K562 (cell line): Measurements from ENCODE around the gene GPR35. TPM values are rescaled to one million over a fixed set of nuclear protein-coding genes. Genes with fewer than 3 reads are reported as not detected.

Experiments used
- ATAC-seq: fragments of 200-7000 bp; cut with Tn5 transposase; 3 replicates; pipeline ENCODE4 v1.9.1; 2020; ENCODE audit warnings: moderate library complexity
- BruUV-seq: library from RNA; stranded (reverse); fragments of 400-500 nt; replicated peaks from 2 replicates; lab custom pipeline; 2021; lab: Mats Ljungman, UMichigan
- CTCF ChIA-PET: fragments of 300-600 bp; formaldehyde crosslinking; extraction: SDS; loops from one replicate; lab custom pipeline; 2021; ENCODE audit warnings: low intra/inter-chr PET ratio; lab: Yijun Ruan, JAX
- POLR2A ChIA-PET: fragments of 300-600, 350-650 bp; sonication (Branson Sonifier 250); formaldehyde crosslinking; extraction: SDS; loops from one replicate; lab custom pipeline; 2021; ENCODE audit warnings: antibody characterized with exemption, inconsistent platforms; lab: Yijun Ruan, JAX
- DNase-seq, 4 experiments: peaks; one replicate each; pipeline versions ENCODE4 v3.0.0 to v3.0.0-alpha.2; 2011 to 2018; ENCODE audit warnings: low spot score in 3 of 4, mixed read lengths in 3 of 4; ENCODE audit errors: extremely low read depth in 1 of 4
- FAIRE-seq: peaks from 2 replicates; lab custom pipeline; 2011; peaks lifted over from hg19 to GRCh38; lab: Jason Lieb, UNC
- H2AFZ ChIP-seq: 2 replicates; pipeline ENCODE4 v1.6.0; 2011; ENCODE audit warnings: low read depth, low read length, control low read depth, inconsistent platforms
- H3K27ac ChIP-seq: fragments of 200-600 bp; 3 replicates; pipeline ENCODE4 v1.8.0; 2011; ENCODE audit warnings: low read depth, mild to moderate bottlenecking, control low read depth, inconsistent platforms, low read length, moderate library complexity, mixed read lengths; ENCODE audit errors: extremely low read depth
- H3K27me3 ChIP-seq, 2 experiments: fragments of 300-600 bp in 1 of 2; 2 replicates in 1 of 2; 3 replicates in 1 of 2; pipeline versions ENCODE4 v1.6.0 to v1.8.0; 2011; ENCODE audit warnings: inconsistent platforms in 2 of 2, low read length in 2 of 2, mild to moderate bottlenecking in 1 of 2, mixed read lengths in 1 of 2, moderate library complexity in 1 of 2; ENCODE audit not compliant: control insufficient read depth in 2 of 2, insufficient read depth in 2 of 2
- H3K36me3 ChIP-seq: fragments of 300-600 bp; 3 replicates; pipeline ENCODE4 v1.8.0; 2011; ENCODE audit warnings: mild to moderate bottlenecking, low read length, inconsistent platforms; ENCODE audit not compliant: control insufficient read depth, insufficient read depth
- H3K4me1 ChIP-seq, 2 experiments: fragments of 200-600 bp in 1 of 2; replicated peaks in 1 of 2; 2 replicates in 1 of 2; 3 replicates in 1 of 2; pipeline versions ENCODE4 v1.5.1 to v1.8.0; 2011; ENCODE audit warnings: inconsistent platforms in 2 of 2, low read length in 2 of 2, mild to moderate bottlenecking in 1 of 2, mixed read lengths in 1 of 2, moderate library complexity in 1 of 2; ENCODE audit not compliant: control insufficient read depth in 2 of 2, insufficient read depth in 2 of 2
- H3K4me2 ChIP-seq: 2 replicates; pipeline ENCODE4 v1.6.1; 2011; ENCODE audit warnings: low read length, control low read depth, inconsistent platforms, mixed read lengths; ENCODE audit not compliant: insufficient read depth
- H3K4me3 ChIP-seq: fragments of 200-600 bp; sonication (generic), shearing (Covaris generic); 2 replicates; pipeline ENCODE4 v1.5.1; 2016; ENCODE audit warnings: control low read depth, inconsistent platforms
- H3K79me2 ChIP-seq: fragments of 200-600 bp; 3 replicates; pipeline ENCODE4 v1.8.0; 2011; ENCODE audit warnings: low read length, inconsistent platforms; ENCODE audit not compliant: control insufficient read depth, insufficient read depth
- H3K9ac ChIP-seq, 2 experiments: 2 replicates each; pipeline versions ENCODE4 v1.6.0 to v1.6.1; 2011; ENCODE audit warnings: low read depth in 2 of 2, low read length in 2 of 2, control low read depth in 1 of 2, inconsistent platforms in 1 of 2, mild to moderate bottlenecking in 1 of 2, mixed read lengths in 1 of 2; ENCODE audit not compliant: insufficient read depth in 1 of 2
- H3K9me1 ChIP-seq: one replicate; pipeline ENCODE4 v1.6.0; 2011; ENCODE audit warnings: inconsistent platforms, mild to moderate bottlenecking, low read length, moderate library complexity; ENCODE audit not compliant: control insufficient read depth, insufficient read depth
- H3K9me3 ChIP-seq: replicated peaks from 2 replicates; pipeline ENCODE4 v1.5.1; 2011; ENCODE audit warnings: low read depth, low read length, inconsistent platforms; ENCODE audit not compliant: control insufficient read depth, insufficient read depth
- H4K20me1 ChIP-seq: replicated peaks from 2 replicates; pipeline ENCODE4 v1.6.1; 2011; ENCODE audit warnings: low read length, inconsistent platforms, mixed read lengths; ENCODE audit not compliant: control insufficient read depth, insufficient read depth
- CC2D1A ChIP-seq: fragments of 450-650 bp; IDR thresholded peaks from 2 replicates; pipeline ENCODE4 v1.6.1; 2017; ENCODE audit warnings: mild to moderate bottlenecking
- CEBPG ChIP-seq, 3 experiments: fragments of 200-800 bp in 1 of 3; sonication (Bioruptor generic) in 1 of 3; sonication (generic) in 1 of 3; formaldehyde crosslinking in 1 of 3; IDR thresholded peaks in 2 of 3; conservative IDR thresholded peaks in 1 of 3; 2 replicates each; pipeline versions ENCODE4 v1.6.1 to v1.8.0; 2016 to 2022; ENCODE audit warnings: missing compliant biosample characterization in 2 of 3, missing genetic modification characterization in 2 of 3, mild to moderate bottlenecking in 1 of 3, missing genetic modification reagents in 1 of 3
- ERF ChIP-seq: fragments of 450-650 bp; formaldehyde crosslinking; IDR thresholded peaks from 2 replicates; pipeline ENCODE4 v1.4.0; 2020; ENCODE audit warnings: mild to moderate bottlenecking, mixed read lengths
- FOXA3 ChIP-seq, 2 experiments: fragments of 450-650 bp in 1 of 2; sonication (generic) in 1 of 2; formaldehyde crosslinking; IDR thresholded peaks in 1 of 2; conservative IDR thresholded peaks in 1 of 2; 2 replicates each; pipeline versions ENCODE4 v1.4.0 to v1.8.0; 2020 to 2022; ENCODE audit warnings: mild to moderate bottlenecking in 2 of 2, missing genetic modification reagents in 1 of 2
- GABPB2 ChIP-seq: fragments of 250-450 bp; sonication (Bioruptor Pico); conservative IDR thresholded peaks from 2 replicates; pipeline ENCODE4 v1.5.1; 2021; ENCODE audit warnings: mild to moderate bottlenecking
- HOMEZ ChIP-seq: fragments of 250-450 bp; sonication (Bioruptor Pico); IDR thresholded peaks from 2 replicates; pipeline ENCODE4 v1.4.0; 2020; ENCODE audit warnings: mild to moderate bottlenecking, moderate library complexity
- NR2C2 ChIP-seq, 2 experiments: fragments of 200-800 bp in 1 of 2; sonication (Bioruptor generic) in 1 of 2; sonication (generic) in 1 of 2; formaldehyde crosslinking in 1 of 2; IDR thresholded peaks; 2 replicates each; pipeline versions ENCODE4 v1.6.1 to v1.8.0; 2016 to 2022; ENCODE audit warnings: mild to moderate bottlenecking in 1 of 2, missing compliant biosample characterization in 1 of 2, missing genetic modification characterization in 1 of 2, missing genetic modification reagents in 1 of 2
- OTX1 ChIP-seq: fragments of 450-650 bp; formaldehyde crosslinking; IDR thresholded peaks from 2 replicates; pipeline ENCODE4 v1.4.0; 2022; ENCODE audit warnings: mild to moderate bottlenecking
- PHB2 ChIP-seq: fragments of 450-650 bp; IDR thresholded peaks from 2 replicates; pipeline ENCODE4 v1.6.1; 2017; ENCODE audit warnings: low read depth
- POLR3G ChIP-seq: IDR thresholded peaks from 2 replicates; pipeline ENCODE4 v1.6.1; 2011; ENCODE audit not compliant: insufficient read length, insufficient replicate concordance; ENCODE audit errors: extremely low read depth
- SMARCB1 ChIP-seq: IDR thresholded peaks from 2 replicates; pipeline ENCODE4 v1.6.1; 2011; ENCODE audit warnings: improper control_type of control experiment, low read depth; ENCODE audit not compliant: insufficient read length
- SRSF1 ChIP-seq: fragments of 200-400 bp; formaldehyde crosslinking; IDR thresholded peaks from 2 replicates; pipeline ENCODE4 v1.6.1; 2017; ENCODE audit warnings: mild to moderate bottlenecking, low read depth, low read length, moderate library complexity
- STAT5A ChIP-seq: IDR thresholded peaks from 2 replicates; pipeline ENCODE4 v1.6.1; 2012; ENCODE audit warnings: low read length, inconsistent platforms, borderline replicate concordance
- ZNF384 ChIP-seq: IDR thresholded peaks from 2 replicates; pipeline ENCODE4 v1.6.1; 2012; ENCODE audit warnings: low read depth, low read length, improper control_type of control experiment
- WGBS: fragments of 100-300 bp; shearing (Covaris generic); methylation state at CpG from one replicate; pipeline ENCODE4 v1.1.6; 2016; ENCODE audit warnings: low coverage, mixed read lengths; ENCODE audit not compliant: insufficient coverage; ENCODE audit errors: missing lambda C conversion rate; 5-methylcytosine and 5-hydroxymethylcytosine counted together
- in situ Hi-C: fragments of 300-500 bp; cut with MboI; formaldehyde crosslinking; loops from 4 replicates; pipeline ENCODE4 v1.15.0; 2018; ENCODE audit warnings: inconsistent platforms, mixed read lengths
- intact Hi-C: fragments of 100-400 bp; cut with micrococcal nuclease; formaldehyde crosslinking; loops from 2 replicates; pipeline ENCODE4 v1.14.2; 2022
- polyA plus RNA-seq, 8 experiments: library from polyadenylated mRNA; depleted of rRNA in 4 of 8; stranded (reverse) in 5 of 8; unstranded in 3 of 8; fragments of >200 nt; fragmentation: Nextera tagmentation in 2 of 8; fragmentation: Illumina TruSeq in 1 of 8; extraction: Ambion mirVana in 2 of 8; extraction: Trizol in 1 of 8; gene quantifications; 2 replicates each; pipeline versions ENCODE4 v1.2.1 to v1.2.3, GENCODE V29; 2011 to 2014; ENCODE audit warnings: inconsistent platforms in 1 of 8, missing spikeins in 1 of 8
- total RNA-seq, 7 experiments: library from RNA; depleted of rRNA in 6 of 7; stranded (reverse); fragments of >200 nt in 6 of 7; fragmentation: Illumina TruSeq in 2 of 7; extraction: Trizol in 2 of 7; gene quantifications; 2 replicates each; pipeline versions ENCODE4 v1.2.1 to v1.2.3, GENCODE V29; 2011 to 2021; ENCODE audit warnings: low replicate concordance in 1 of 7

Gene GPR35
- total and polyA plus RNA-seq, 9 of the 15 experiments (the other 6 are each of a cell fraction or from before 2014, with no cell fraction given) = 0.04 to 0.50 (median 0.29) TPM; not detected in 3

- no peaks in the 10 kb centered on the region for H3K9me3 ChIP-seq
- WGBS = 0% methylated on average over 4 of the region's 4 CpGs
- H3K27me3 ChIP-seq = peaks cover 0 to 14% of the 10 kb centered on the region in 2 experiments; a peak in 4 of 5 replicates
- no peak for DNase-seq
- no peak overlapping the region for H3K27ac ChIP-seq
- ChIA-PET CTCF (no interaction called here), POLR2A (interaction anchor here (0.7 kb wide), 1 partner anchor 29 kb away, joined by 3 read pairs; no protein-coding TSS in a partner anchor)
- intact Hi-C loops (no loop called here), in situ Hi-C loops (no loop called here)
- no peak for ATAC-seq
- no peak overlapping the region for H3K4me3 ChIP-seq
- no peak for FAIRE-seq
- no peaks in the 10 kb centered on the region for H3K9me1 ChIP-seq
- no peak overlapping the region for H3K9ac ChIP-seq
- no peaks in the 10 kb centered on the region for H4K20me1 ChIP-seq
- no peaks in the 10 kb centered on the region; a peak in 1 of 5 replicates for H3K4me1 ChIP-seq
- H3K79me2 ChIP-seq = no peaks in the 10 kb centered on the region
- no peak overlapping the region for H3K4me2 ChIP-seq
- no TSS peak for BruUV-seq
- no peaks in the 10 kb centered on the region for H3K36me3 ChIP-seq
- no peak overlapping the region for H2AFZ ChIP-seq
- no peak for TF ChIP-seq STAT5A
- no peak for TF ChIP-seq ZNF384
- no peak for TF ChIP-seq FOXA3 (CRISPR knock-in tag; conservative IDR thresholded peaks at IDR 0.05 in 1 of 2, IDR thresholded peaks at IDR 0.05 in 1 of 2)
- no peak for TF ChIP-seq CEBPG (CRISPR knock-in tag; IDR thresholded peaks at IDR 0.05)
- no peak for TF ChIP-seq CEBPG (tag; conservative IDR thresholded peaks at IDR 0.05 in 1 of 2, IDR thresholded peaks at IDR 0.05 in 1 of 2)
- no peak for TF ChIP-seq SRSF1
- TF ChIP-seq CC2D1A = no peak
- TF ChIP-seq GABPB2 (CRISPR knock-in tag) = no peak
- TF ChIP-seq OTX1 = no peak
- no peak for TF ChIP-seq HOMEZ (CRISPR knock-in tag)
- no peak for TF ChIP-seq ERF
- TF ChIP-seq SMARCB1 = no peak
- TF ChIP-seq PHB2 = no peak
- TF ChIP-seq POLR3G = no peak
- no peak for TF ChIP-seq NR2C2 (CRISPR knock-in tag; IDR thresholded peaks at IDR 0.05)
- no peak for TF ChIP-seq NR2C2 (tag; IDR thresholded peaks at IDR 0.05)
- TF ChIP-seq, all 486 proteins: peak for 0
Measured at GRCh38 chr2:240670950-240671349, 45.7 kb downstream of the GPR35 start.
